ENCODE measurements around the gene TNS3.

Gene TNS3

DNA sequence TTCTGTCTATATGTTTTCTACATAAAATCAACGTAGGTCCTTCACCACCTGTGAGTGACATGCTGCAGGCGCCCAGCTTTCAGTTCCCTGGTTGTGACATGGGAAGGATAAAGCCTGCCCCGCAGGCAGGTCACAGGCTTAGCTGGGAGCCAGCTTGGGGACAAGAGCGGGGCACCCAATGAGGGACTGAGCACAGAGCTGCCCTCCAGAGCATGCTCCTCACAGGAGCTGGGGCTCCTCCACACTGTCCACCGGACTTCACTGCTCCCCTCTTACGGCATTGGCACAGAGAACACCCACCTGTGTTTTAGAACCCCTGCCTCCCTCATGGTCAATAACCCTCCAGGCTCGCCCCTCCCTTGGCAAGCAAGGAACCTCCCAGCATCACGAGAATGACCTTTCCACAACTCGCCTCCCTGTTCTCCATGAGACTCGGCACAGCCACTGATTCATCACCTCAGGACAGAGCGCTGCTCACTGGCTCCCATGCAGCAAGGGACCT lies 187.1 kb downstream of the TNS3 start:
- H3K27me3 ChIP-seq (ENCODE audit: control insufficient read depth, insufficient read depth, low read length), result no peaks in the 10 kb centered on the region
- peaks cover 12% of the 10 kb centered on the region for H3K36me3 ChIP-seq (ENCODE audit: control insufficient read depth, low read depth, low read length)
- H3K9me3 ChIP-seq (ENCODE audit: control insufficient read depth, low read depth, low read length), result no peaks in the 10 kb centered on the region
- H3K9ac ChIP-seq (ENCODE audit: low read length), result no peak overlapping the region
- H3K4me1 ChIP-seq (ENCODE audit: control insufficient read depth, low read depth, low read length), result no peaks in the 10 kb centered on the region
- H3K27ac ChIP-seq (ENCODE audit: low read length), result no peak overlapping the region
- no peak overlapping the region for H3K4me3 ChIP-seq (ENCODE audit: low read length)

DNA sequence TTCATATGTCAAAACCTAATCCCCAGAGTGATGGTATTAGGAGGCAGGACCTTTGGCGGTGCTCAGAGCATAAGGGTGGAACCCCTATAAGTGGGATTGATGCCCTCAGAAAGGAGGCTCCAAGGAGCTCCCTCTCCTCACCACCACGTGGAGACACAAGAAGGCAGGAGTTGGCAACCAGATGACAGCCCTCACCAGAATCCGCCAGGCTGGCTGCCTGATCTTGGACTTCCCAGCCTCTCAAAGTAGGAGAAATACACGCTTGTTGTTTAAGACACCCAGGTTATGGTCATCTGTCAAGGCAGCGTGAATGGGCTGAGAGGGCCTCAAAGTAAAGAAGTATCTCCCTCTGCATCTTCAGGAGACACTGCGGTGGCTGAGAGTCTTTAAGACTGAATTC lies 187.7 kb downstream of the TNS3 start:
- Histone ChIP-seq H3K9ac (ENCODE audit: low read length) (no peak overlapping the region), H3K4me1 (ENCODE audit: control insufficient read depth, low read depth, low read length) (no peaks in the 10 kb centered on the region), H3K27ac (ENCODE audit: low read length) (no peak overlapping the region), H3K9me3 (ENCODE audit: control insufficient read depth, low read depth, low read length) (no peaks in the 10 kb centered on the region), H3K27me3 (ENCODE audit: control insufficient read depth, insufficient read depth, low read length) (no peaks in the 10 kb centered on the region), H3K36me3 (ENCODE audit: control insufficient read depth, low read depth, low read length) (peaks cover 12% of the 10 kb centered on the region), H3K4me3 (ENCODE audit: low read length) (no peak overlapping the region)

DNA sequence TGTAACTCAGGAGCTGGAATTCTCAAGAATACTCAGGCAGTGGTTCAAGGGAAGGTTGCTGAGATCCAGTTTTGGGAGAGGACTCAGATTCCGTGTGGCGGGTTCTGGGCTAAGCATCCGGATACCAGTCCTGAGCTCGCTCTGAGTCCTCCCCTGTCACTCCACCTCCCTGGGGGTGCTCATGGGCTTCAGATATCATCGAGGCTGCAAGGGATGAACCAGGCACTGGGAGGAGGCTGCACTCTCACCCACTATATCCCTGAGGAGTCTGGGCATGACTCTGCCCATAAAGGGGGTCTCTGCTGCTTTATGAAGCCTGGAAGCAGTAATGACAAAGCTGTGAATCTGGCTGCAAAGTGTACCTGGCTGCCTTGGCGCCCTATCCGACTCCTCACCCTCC lies 188.5 kb downstream of the TNS3 start:
- H3K9ac ChIP-seq (ENCODE audit: low read length), result no peak overlapping the region
- H3K9me3 ChIP-seq (ENCODE audit: control insufficient read depth, low read depth, low read length), result no peaks in the 10 kb centered on the region
- peaks cover 12% of the 10 kb centered on the region for H3K36me3 ChIP-seq (ENCODE audit: control insufficient read depth, low read depth, low read length)
- H3K27me3 ChIP-seq (ENCODE audit: control insufficient read depth, insufficient read depth, low read length), result no peaks in the 10 kb centered on the region
- no peaks in the 10 kb centered on the region for H3K4me1 ChIP-seq (ENCODE audit: control insufficient read depth, low read depth, low read length)
- H3K27ac ChIP-seq (ENCODE audit: low read length), result no peak overlapping the region
- H3K4me3 ChIP-seq (ENCODE audit: low read length), result no peak overlapping the region

DNA sequence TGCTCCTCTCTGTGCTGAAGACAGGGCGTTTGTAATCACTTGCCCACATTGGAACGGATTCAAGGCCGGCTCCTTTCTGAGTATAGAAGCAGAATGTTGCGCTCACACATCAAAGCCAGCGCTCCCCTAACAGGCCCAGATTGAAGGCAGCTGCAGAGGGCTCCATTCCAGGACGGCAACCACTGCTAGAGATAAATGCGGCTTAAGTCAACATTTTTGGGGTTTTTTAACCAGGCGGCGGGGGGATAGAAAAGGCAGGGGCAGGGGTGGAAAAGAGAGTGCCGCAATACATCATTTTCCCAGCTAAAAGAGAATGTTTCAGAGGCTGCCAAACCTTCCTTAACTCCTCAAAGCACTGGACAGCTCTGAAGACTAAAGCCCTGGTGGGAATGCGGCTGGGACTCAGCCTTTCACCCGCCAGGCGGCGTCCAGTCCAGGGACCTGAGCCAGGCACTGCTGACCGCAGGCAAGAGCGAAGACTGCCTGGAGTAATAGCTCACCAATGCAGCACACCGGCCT lies 189.6 kb downstream of the TNS3 start:
- no peaks in the 10 kb centered on the region for H3K4me1 ChIP-seq (ENCODE audit: control insufficient read depth, low read depth, low read length)
- H3K36me3 ChIP-seq (ENCODE audit: control insufficient read depth, low read depth, low read length), result peaks cover 12% of the 10 kb centered on the region
- no peaks in the 10 kb centered on the region for H3K27me3 ChIP-seq (ENCODE audit: control insufficient read depth, insufficient read depth, low read length)
- H3K9ac ChIP-seq (ENCODE audit: low read length), result no peak overlapping the region
- H3K4me3 ChIP-seq (ENCODE audit: low read length), result no peak overlapping the region
- no peak overlapping the region for H3K27ac ChIP-seq (ENCODE audit: low read length)
- H3K9me3 ChIP-seq (ENCODE audit: control insufficient read depth, low read depth, low read length), result no peaks in the 10 kb centered on the region

DNA sequence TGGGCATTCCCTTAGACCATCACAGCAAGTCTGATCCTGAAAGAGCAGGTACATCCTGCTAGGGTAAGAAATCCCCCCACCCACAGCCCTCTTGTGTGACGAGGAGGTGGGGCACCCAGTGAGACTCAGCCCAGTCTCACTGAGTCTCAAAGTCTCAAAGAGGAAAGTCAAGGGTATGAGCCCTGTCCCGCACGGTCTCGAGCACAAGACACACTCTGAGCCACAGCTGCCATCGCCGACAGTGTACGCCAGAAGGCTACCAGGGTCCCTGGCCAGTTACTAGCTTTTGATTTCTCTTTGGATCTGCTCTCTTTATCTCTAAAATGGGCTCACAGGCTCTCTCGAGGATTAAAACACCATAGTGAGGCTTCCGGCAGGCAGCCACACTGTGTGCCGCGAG lies 190.2 kb downstream of the TNS3 start:
- Histone ChIP-seq H3K27ac (ENCODE audit: low read length) (no peak overlapping the region), H3K4me3 (ENCODE audit: low read length) (no peak overlapping the region), H3K27me3 (ENCODE audit: control insufficient read depth, insufficient read depth, low read length) (no peaks in the 10 kb centered on the region), H3K4me1 (ENCODE audit: control insufficient read depth, low read depth, low read length) (no peaks in the 10 kb centered on the region), H3K9ac (ENCODE audit: low read length) (no peak overlapping the region), H3K9me3 (ENCODE audit: control insufficient read depth, low read depth, low read length) (no peaks in the 10 kb centered on the region), H3K36me3 (ENCODE audit: control insufficient read depth, low read depth, low read length) (peaks cover 12% of the 10 kb centered on the region)

DNA sequence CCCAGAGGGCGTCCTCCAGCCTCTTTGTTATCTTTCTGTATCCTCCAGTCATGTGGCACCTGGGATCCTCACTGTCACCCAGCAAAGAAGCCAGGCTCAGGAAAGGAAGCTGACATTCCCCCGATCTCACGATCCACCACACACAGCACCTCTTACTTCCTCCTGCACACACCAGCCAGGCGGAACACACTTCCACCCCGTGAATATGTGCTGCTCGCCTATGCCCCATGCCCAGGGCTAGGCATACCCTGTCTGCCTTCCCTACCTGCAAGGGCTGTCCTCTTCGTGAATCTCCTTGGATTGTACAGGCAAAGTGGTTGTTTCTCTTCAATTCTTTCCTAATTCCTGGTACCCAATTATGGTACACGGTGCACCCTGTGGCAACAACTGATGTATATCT lies 191.0 kb downstream of the TNS3 start:
- Histone ChIP-seq H3K9ac (ENCODE audit: low read length) (no peak overlapping the region), H3K4me3 (ENCODE audit: low read length) (no peak overlapping the region), H3K27me3 (ENCODE audit: control insufficient read depth, insufficient read depth, low read length) (no peaks in the 10 kb centered on the region), H3K27ac (ENCODE audit: low read length) (no peak overlapping the region), H3K36me3 (ENCODE audit: control insufficient read depth, low read depth, low read length) (peaks cover 5% of the 10 kb centered on the region), H3K9me3 (ENCODE audit: control insufficient read depth, low read depth, low read length) (no peaks in the 10 kb centered on the region), H3K4me1 (ENCODE audit: control insufficient read depth, low read depth, low read length) (no peaks in the 10 kb centered on the region)

DNA sequence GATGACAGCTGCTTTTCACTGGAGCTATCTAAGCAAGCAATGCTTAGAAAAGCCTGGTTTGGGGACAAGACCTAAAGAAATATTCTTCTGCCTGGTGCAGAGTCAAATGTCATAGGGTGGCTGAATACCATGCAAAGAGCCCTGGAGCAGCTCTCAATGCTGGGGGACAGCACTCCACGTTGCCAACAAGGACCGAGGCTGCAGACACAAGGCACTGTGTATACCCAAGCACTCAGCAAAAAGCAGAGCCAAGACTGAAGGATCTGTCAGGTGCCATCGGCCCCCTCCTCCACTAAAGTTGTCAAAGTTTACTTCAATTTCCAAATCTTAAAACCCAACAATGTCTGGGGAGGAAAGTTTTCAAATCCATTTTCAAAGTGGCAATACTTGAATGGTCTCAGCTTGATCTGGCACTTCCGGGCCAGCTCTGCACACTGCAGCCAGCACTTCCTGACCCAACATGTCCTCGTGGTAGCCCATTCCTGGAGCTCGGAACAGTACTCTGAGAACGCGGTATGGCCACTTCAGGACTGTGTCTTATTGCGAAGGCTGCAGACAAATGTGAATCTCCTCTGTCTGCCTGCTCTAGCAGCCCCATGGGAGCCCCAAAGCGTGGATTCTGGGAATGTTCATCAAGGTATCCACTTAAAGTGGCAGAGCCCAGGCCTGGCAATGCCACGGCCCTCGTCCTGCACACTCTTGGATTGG lies 191.8 kb downstream of the TNS3 start:
- H3K4me1 ChIP-seq (ENCODE audit: control insufficient read depth, low read depth, low read length), result no peaks in the 10 kb centered on the region
- no peak overlapping the region for H3K4me3 ChIP-seq (ENCODE audit: low read length)
- no peaks in the 10 kb centered on the region for H3K36me3 ChIP-seq (ENCODE audit: control insufficient read depth, low read depth, low read length)
- H3K9me3 ChIP-seq (ENCODE audit: control insufficient read depth, low read depth, low read length), result no peaks in the 10 kb centered on the region
- no peaks in the 10 kb centered on the region for H3K27me3 ChIP-seq (ENCODE audit: control insufficient read depth, insufficient read depth, low read length)
- H3K27ac ChIP-seq (ENCODE audit: low read length), result no peak overlapping the region
- no peak overlapping the region for H3K9ac ChIP-seq (ENCODE audit: low read length)

DNA sequence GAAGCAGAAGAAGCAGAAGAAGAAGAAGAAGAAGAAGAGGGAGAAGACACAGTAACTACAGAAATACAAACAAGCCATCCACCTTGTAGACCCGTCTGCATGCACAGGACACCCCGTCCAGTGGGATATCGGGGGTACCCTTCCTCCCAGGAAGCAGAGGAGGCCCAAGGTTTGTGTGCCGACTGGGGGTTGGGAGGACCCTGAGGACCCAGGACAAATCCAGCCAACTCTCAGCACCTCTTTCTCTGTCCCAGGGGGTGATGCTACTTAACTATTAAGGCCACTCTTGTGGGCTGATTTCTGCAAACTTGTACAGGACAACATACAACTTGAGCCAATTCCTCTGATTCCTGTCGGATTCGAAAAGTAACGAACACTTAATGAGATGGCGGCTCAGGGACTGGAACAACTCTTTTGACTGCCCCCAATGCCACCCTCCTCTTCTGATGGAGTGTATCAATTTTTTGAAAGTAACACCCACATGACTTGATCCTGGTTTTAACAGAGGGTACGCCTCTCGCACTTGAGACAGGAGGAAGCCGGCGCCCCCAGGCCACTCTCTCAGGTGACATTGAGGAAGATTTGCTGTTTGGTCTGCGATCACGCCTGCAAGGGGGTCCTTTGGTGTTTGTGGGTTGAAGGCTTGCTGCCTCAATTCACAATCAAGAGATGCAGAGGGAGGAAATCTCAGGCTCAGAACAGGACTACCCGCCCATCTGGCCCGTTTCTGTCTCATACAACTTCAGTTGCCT lies 192.6 kb downstream of the TNS3 start:
- Histone ChIP-seq H3K36me3 (ENCODE audit: control insufficient read depth, low read depth, low read length) (no peaks in the 10 kb centered on the region), H3K4me1 (ENCODE audit: control insufficient read depth, low read depth, low read length) (no peaks in the 10 kb centered on the region), H3K27me3 (ENCODE audit: control insufficient read depth, insufficient read depth, low read length) (no peaks in the 10 kb centered on the region), H3K27ac (ENCODE audit: low read length) (no peak overlapping the region), H3K9ac (ENCODE audit: low read length) (no peak overlapping the region), H3K4me3 (ENCODE audit: low read length) (no peak overlapping the region), H3K9me3 (ENCODE audit: control insufficient read depth, low read depth, low read length) (no peaks in the 10 kb centered on the region)

DNA sequence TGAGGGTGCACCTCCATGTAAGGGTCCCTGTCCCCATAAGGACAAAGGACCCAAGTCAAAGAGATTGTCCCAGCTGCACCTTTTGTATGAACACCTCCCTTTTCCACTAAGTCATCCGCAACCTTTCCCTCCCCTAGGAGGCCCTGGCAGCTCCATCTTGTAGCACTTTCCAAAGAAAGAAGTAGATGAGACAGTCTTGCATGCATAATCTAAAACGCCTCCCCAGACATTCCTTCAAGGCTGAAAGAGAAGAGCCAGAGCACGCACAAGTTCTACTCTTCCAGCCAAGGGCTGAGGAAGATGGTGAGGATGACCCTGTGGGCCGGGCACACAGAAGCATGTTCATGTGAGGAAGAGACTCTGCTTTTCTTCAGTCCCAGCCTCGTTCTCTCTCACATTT lies 194.4 kb downstream of the TNS3 start:
- no peaks in the 10 kb centered on the region for H3K27me3 ChIP-seq (ENCODE audit: control insufficient read depth, insufficient read depth, low read length)
- H3K4me3 ChIP-seq (ENCODE audit: low read length), result no peak overlapping the region
- H3K27ac ChIP-seq (ENCODE audit: low read length), result no peak overlapping the region
- no peaks in the 10 kb centered on the region for H3K9me3 ChIP-seq (ENCODE audit: control insufficient read depth, low read depth, low read length)
- no peak overlapping the region for H3K9ac ChIP-seq (ENCODE audit: low read length)
- H3K4me1 ChIP-seq (ENCODE audit: control insufficient read depth, low read depth, low read length), result no peaks in the 10 kb centered on the region
- H3K36me3 ChIP-seq (ENCODE audit: control insufficient read depth, low read depth, low read length), result no peaks in the 10 kb centered on the region

DNA sequence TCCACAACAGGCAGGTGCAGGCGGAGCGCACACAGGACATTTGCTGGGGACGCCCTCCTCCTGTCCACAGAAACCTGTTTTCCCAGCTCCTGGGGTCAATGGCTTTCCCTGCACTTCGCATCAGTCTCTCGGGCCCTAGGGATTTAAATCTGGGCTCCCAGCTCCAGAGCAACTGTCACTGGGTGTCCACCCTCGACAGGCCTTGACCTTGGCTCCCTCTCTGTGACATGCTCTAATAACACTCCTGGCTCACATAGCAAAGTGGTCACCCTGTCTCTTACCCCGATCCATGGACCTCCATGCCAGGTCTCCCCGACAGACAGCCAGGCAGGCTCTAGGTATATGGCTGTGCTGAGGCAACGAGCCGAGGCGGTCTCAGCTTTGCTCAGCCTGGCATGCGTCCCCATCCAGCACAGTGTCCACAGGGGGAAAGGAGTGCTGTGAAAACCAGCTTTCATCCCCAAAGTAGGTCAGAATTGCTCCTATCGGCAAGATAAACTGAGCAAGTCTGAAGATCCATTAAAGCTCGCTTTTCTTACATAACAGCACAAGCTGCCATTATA lies 195.6 kb downstream of the TNS3 start:
- H3K4me3 ChIP-seq (ENCODE audit: low read length), result no peak overlapping the region
- H3K36me3 ChIP-seq (ENCODE audit: control insufficient read depth, low read depth, low read length), result no peaks in the 10 kb centered on the region
- H3K4me1 ChIP-seq (ENCODE audit: control insufficient read depth, low read depth, low read length), result peaks cover 2% of the 10 kb centered on the region

DNA sequence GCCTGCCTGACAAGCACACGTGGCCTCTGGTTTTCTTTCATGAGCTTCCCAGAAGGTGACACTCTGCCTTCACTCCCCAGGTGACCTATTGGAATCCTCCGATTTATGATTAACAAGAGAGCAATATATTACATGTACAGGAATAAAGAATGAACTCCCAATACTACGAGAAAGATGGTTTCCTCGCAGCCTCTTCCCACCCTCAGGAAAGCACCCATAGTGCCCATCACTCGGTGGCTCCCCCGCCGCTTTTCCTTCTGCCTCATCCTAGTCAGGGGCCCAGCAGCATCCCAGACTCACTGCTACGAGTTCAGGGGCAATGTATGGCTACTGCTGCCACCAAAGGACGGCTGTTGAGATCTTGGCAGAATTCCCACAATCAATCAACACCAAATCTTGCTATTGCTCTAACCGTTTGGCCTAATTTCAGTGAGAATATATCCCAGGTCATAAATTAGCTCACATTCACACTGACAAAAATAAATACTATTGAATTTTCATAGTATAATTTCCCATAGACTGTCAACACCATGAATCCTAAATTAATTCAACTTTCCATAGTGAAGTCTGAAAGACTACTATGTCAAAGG lies 196.3 kb downstream of the TNS3 start:
- Histone ChIP-seq H3K27me3 (ENCODE audit: control insufficient read depth, insufficient read depth, low read length) (no peaks in the 10 kb centered on the region), H3K36me3 (ENCODE audit: control insufficient read depth, low read depth, low read length) (no peaks in the 10 kb centered on the region), H3K27ac (ENCODE audit: low read length) (no peak overlapping the region), H3K9me3 (ENCODE audit: control insufficient read depth, low read depth, low read length) (no peaks in the 10 kb centered on the region), H3K4me3 (ENCODE audit: low read length) (no peak overlapping the region), H3K4me1 (ENCODE audit: control insufficient read depth, low read depth, low read length) (peaks cover 9% of the 10 kb centered on the region), H3K9ac (ENCODE audit: low read length) (no peak overlapping the region)

More for the DNA sequence above, 195.6 kb downstream of the TNS3 start:
- no peaks in the 10 kb centered on the region for H3K27me3 ChIP-seq (ENCODE audit: control insufficient read depth, insufficient read depth, low read length)
- no peaks in the 10 kb centered on the region for H3K9me3 ChIP-seq (ENCODE audit: control insufficient read depth, low read depth, low read length)
- no peak overlapping the region for H3K9ac ChIP-seq (ENCODE audit: low read length)
- no peak overlapping the region for H3K27ac ChIP-seq (ENCODE audit: low read length)
